Measurements from ENCODE around the gene TCF7L2.

Gene TCF7L2

DNA sequence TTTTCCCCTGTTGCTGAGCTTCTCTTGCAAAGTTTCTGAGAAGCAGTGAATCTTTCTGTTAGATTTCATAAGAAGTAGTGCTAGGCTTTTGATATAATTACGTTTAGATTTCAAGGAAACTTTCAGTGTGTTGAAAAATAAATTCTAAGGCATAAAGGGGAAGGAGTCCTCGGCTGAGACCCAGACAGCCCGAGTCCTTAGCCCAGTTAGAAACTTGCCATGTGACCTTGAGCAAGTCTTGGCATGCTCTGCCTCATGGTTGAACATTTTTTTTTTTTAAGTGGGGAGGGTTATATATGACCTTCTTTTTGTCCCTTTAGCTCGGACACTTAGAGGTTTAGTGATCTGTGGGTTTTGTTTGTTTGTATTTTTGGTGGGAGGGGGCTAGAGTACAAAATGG, 117.5 kb downstream of the TCF7L2 start:
- no peak for DNase-seq (ENCODE audit: low read depth)

DNA sequence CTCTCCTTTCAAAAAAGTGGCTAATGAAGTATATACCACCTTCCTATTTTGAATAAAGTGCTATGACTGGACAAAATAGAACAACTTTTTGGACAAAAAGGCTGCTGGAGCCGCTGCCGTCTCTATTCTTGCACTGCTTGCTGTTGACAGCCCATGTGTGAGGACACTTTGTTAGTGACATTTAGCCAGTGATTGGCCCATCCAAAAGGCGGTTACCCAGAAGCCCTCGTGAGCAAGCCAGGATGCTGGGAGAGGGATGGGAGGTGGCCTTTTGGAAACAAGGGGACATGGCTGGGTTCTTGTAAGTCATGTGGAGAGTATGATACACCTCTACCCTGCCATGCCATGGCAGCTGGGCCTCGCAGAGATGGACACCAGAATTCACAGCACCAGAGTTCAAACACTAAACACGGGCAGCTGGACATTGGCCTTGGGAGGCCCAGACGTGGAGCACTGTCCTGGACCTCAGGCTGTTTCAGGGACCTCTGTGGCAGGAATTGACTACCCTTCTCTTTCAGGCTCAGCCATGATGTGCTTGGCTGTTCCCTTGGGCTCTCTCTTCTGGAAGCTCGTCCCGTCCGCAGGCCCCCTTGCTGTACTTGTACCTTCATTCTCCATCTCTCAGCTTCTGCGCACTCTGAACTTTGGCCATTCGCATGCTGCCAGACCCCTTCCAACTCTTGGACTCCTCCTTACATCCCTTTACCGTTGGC, 118.3 kb downstream of the TCF7L2 start:
- DNase-seq (ENCODE audit: low read depth) = no peak

DNA sequence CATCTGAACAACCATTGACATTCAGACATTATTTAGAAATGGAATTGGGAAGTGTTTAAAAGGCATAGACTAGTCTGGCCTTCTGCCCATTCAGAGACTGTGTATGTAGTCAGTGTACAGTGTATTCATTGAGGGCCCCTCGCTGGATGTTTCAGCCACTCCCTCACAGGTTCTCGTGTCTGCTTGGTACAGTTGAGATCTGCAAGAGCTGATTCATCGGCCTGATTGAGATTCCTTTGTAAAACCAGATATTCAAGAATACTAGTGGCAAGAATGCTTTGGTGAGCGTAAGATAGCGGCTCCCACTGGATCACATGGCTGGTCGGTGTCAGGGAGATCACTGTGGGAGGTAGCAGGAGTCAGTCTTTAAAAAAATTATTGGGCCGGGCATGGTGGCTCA, 119.5 kb downstream of the TCF7L2 start:
- no peak for DNase-seq (ENCODE audit: low read depth)

DNA sequence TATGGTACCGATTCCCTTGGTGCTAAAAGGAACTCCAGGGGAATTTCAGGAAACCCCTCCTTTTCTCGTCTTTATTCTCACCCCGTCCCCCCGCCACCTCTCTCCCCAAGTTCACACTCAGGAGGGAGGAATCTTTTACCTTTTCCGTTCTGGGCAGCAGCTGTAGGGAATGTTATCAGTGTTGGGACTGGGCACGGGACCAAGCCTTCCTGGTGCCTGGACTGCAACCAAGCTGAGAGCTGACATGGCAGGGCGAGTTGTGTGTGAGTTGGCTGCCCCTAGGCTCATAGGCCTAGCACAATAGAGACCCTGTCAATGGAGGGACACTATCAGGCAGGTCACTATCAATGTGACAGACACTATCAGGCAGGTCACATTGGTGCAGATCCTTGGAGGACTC, 121.4 kb downstream of the TCF7L2 start:
- DNase-seq (ENCODE audit: low read depth) = no peak

DNA sequence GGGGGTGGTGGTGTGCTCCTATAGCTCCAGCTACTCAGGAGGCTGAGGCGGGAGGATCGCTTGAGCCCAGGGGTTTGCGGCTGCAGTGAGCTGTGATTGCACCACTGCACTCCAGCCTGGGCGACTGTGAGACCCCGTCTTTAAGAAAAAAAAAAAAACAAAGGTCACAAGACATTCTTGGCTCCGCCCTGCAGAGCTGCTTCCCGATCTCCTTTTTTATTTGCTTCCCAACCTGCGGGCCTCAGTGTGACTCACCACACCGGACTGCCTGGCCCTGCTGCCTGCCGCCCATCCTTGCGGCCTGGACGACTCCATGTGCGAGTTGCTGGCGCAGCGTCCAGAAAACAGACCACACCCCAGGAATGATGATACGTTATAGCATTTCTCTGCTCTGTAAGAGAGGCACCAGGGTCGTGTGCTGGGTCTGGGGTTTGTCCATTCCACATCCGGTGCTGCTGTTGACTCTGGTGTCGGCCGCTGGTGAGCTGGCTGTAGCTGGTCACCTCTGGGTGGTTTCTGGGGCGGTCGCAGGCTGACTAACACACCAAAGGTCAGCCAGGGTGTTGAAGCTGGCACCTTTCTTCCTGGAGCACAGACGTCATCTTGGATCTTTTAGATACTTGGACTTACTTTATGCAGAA, 123.6 kb downstream of the TCF7L2 start:
- DNase-seq (ENCODE audit: low read depth) = no peak

DNA sequence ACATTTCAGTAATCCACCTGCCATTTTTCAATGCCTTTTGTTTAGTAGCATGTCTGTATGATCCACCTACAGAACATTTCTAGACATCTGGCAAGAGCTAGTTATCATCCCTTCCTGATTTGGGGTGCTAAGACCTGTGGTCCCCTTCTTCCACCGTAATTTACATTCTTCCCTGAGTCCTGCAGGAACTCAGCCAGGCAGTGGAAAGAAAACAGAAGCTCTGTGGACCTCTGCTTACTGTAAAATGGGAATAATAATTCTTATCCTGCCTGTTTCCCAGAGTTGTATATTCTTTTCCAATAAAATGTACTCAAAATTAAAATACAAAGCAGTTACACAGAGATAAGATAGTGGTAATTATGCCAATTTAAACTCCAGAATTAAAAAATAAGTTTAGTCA, 126.9 kb downstream of the TCF7L2 start:
- no peak for DNase-seq (ENCODE audit: low read depth)

DNA sequence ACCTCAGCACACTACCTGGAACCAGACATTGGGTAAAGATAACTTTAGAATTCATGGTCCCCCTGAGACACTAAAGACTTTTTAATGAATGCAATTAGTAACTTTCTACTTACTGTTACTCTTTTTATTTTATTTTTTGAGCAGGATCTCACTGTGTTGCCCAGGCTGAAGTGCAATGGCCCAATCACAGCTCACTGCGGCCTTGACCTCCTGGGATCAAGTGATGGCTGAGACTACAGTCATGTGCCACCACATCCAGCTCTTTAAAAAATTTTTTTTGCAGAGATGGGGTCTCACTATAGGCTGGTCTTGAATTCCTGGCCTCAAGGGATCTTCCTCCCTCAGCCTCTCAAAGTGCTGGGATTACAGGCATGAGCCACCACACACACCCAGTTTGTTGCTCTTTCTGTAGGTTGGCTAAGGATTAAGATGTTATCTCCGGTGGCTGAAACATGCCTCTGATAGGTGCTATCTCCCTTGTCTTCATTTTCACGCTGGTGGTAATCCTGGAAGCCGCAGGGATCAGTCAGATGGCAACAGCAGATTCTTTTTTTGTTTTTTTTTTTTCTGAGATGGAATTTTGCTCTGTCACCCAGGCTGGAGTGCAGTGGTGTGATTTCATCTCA, 128.3 kb downstream of the TCF7L2 start:
- DNase-seq (ENCODE audit: low read depth) = no peak

DNA sequence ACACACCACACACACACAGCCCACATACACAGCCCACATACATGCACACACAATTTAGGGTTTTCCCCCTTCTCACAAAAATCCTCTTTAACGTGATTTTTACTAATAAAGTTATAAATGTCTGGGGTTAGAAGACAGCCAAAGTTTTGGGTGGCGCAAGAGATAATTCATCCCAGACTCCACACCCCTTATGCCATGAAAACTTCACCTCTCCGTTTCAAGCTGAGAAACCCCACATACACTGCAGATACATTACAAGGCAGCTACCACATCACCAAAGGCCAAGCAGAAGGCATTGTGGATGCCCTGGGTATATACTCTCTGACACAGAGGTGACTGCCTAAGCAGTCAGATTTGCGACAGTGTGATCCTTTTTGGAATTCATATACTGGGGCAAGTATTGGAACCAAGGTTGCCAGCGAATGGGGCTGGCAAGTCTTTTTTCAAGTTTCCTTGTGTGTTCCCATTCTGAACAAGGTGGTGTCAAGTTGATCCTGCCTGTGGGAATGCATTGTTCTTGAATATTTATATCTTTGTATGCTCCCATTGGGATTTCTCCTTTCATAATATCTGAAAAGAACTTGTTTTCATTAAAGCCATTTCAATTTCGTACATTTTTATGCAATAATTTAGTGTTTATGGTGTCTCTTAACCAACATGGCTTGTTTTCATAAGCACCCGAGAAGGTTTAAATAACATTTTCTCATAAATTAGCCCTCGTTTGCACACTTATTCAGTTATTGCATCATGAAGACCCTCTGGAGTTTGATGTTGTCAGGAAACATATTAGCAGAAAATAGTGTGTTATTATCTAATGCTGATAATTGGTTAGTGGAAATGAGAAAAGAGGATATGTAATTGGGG, 130.2 kb downstream of the TCF7L2 start:
- no peak for DNase-seq (ENCODE audit: low read depth)

DNA sequence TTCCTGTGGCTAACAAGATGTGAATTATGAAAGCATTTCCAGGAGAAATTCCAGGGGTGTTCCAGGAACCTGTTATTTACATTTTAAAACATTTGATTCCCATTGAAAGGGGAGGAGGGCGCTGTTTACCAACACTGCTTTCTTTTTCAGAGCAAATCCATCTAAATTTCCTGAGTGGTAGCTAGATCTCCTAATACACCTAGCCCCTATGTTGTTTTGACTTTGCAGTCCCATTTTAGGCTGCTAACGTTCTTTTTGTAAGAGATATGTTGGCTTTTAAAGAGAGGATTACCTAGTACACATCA, 130.8 kb downstream of the TCF7L2 start:
- DNase-seq (ENCODE audit: low read depth) = no peak

DNA sequence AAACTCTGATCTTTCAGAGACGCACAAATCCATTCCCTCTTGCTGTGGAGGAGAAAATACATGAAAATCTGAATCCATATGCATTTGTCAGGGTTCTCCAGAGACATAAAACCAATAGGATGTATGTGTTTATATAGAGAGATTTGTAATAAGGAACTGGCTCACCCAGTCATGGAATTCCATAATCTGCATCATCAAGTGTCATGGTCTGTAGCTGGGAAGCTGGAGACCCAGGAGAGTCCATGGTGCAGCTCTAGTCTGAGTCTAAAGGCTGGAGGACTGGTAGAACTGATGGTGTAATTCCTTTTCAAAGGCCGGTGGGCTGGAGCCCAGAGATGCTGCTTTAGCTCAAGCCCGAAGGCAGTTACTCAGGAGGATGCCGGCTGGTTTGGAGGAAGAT, 134.0 kb downstream of the TCF7L2 start:
- DNase-seq (ENCODE audit: low read depth) = no peak

DNA sequence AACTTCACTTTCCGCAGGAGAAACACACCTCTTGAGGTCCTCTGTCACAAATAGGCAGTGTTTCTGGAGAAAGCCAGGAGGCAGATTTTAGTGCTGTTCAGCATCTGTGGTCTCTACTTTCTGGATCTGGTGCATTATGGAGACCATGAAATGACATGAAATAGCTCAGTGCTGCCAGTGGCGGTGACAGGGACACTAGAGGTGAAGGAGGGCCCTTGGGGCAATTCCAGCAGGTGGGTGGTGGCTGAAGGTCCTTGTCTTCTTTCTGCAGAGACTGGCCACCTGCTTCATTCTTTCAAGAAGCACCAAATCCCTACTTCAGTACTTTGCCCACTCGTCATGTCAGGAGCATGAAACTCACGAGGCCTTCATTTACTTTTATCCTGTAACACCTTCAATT, 135.7 kb downstream of the TCF7L2 start:
- no peak for DNase-seq (ENCODE audit: low read depth)

DNA sequence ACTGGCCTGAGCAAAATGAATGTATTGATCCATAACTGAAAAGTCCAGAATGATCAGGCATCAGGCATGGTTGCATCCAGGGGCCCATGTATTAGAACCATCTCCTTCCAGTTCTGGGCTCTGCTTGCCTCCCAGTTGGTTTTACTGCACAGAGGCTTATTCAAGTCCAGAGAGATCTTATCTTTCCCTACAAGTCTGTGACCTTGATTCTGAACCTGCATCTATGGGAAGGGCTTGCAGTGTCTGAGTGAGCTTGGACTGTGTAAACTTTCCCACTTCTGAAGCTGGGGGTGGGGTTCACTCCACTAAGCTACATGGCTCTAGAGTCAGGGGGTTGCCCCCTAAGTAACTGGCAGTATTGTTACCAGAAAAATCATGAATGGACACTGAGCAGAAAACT, 136.2 kb downstream of the TCF7L2 start:
- DNase-seq (ENCODE audit: low read depth) = no peak

DNA sequence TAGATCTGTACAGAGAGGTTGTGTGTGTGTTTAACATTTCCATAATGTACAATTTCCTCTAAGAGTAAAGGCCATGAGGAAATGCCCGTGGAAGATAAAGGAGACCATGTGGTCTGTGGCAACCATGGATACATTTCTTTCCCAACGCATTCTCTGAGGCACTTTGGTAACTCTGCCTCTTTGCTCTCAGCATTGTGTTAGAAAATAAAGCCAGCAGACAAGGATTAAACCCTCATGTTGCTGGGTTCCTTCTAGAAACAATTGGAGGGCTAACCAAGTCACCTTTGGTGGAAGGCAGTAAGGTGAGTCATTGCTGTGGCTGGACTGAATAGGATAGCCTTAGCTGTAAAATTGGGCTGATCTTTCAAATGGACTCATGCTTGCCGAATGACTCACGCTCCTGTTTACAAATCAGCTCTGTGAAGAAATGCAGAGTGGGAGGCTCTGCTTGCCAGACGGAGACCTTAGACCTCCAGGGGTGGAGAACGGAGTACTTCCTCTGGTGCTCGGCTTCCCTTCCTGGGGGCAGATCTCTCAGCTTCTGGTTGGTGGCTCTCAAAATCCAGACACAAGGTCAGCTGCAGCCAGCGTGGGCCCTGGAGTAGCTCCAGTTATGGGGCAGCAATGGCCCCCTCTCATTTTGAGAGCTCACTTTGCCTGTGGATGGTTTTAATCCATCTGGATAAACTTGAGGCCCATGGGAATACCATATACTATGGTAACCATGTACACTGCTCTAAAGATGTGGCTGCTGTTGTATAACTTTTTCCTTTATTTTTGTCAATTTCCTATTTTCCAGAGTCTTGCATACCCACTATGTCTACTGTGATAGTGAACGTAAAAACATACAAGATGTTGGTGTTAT, 137.3 kb downstream of the TCF7L2 start:
- DNase-seq (ENCODE audit: low read depth) = no peak

DNA sequence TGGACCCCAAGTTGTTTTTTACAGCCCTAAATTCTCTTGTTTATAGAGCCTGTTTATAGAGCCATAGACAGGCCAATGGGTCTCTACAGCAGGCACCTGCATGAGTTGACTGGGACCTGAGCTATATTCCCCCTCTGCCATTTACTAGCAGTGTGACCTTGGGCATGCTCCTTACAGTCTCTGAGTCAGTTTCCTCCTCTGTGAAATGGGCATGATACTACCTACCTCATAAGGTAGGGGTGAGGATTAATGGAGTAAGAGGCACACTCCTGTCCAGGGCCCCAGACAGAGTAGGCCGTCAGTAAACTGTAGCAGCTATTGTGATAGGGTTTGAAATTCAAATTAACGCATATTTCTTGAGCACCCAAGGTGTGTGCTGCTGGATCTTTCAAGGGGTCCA, 138.1 kb downstream of the TCF7L2 start:
- DNase-seq (ENCODE audit: low read depth) = no peak

DNA sequence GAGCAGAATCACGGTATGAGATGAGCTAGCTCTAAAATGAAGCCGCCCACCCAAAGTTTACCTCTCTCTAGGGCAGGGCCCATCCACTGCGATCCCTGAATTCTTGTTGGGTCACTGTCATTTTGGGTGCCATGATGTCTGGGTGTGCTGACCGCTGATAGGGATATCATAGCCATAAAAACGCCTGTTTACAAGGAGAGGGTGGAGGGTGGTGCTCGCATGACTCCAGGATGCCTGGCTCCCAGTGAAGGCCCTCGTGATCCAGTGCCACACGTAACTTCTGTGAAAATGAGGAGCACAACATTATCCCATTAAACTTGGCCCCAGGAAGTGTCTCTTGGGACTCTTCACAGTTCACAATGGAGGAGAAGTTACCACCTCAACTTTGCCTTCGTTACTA, 139.5 kb downstream of the TCF7L2 start:
- DNase-seq (ENCODE audit: low read depth) = no peak

DNA sequence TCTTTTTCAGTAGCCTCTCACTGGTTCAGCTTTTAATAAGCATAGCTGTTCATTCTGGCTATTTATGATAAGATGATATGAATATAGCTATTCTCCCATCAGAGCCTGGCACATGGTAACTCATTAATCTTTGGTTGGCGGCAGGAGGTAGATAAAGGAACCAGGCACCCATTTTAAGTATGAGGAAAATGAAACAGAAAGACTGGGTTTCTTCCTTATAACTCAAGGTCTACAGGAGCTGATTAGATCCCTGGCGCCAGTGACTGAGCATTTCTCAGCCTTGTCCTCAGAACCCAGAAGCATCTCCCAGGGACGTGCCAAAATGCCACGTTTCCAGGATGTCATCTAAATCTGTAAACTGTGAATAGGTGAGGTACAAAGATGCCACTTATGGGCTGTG, 141.9 kb downstream of the TCF7L2 start:
- no peak for DNase-seq (ENCODE audit: low read depth)

DNA sequence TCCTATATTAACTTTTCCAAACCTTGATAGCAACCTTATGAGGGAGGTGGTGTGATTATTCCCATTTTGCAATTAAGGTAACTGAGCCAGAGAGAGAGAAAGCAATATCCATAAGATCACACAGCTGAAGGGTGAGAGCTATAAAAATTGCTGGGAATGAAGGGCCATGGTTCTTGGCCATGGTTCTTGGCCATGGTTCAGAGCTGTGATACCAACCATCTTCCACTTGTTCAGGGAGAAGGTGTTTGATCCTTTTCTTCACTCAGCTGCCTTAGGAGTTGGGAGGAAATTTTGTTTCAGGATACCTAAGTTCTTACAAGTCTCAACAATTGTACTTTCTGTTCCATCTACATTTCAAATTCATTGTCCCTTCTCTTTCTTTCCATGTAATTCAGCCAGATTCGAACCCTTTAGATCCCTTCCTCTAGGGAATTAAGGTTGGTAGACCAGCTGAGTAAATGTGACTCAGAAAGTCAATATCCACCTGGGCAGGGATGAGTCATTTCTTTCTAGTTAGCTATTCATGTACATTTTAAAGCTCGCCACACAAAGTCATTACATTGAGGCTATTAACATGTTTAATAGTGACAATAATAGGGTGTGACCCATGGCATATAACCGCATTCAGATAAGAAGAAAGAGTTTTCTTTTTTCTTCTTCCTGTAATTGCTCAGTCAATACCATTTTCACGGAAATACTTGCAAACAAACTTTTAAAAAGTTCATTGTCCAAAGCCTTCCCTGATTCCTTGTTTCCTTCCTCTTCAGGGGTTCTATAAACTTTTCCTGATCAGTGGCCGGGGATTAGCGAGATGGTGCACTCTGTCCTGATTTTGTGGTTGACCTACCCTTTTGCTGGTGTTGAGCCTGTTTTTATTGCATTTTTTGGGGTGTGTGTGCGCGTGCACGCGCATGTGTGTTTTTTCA, 143.4 kb downstream of the TCF7L2 start:
- DNase-seq (ENCODE audit: low read depth) = no peak

DNA sequence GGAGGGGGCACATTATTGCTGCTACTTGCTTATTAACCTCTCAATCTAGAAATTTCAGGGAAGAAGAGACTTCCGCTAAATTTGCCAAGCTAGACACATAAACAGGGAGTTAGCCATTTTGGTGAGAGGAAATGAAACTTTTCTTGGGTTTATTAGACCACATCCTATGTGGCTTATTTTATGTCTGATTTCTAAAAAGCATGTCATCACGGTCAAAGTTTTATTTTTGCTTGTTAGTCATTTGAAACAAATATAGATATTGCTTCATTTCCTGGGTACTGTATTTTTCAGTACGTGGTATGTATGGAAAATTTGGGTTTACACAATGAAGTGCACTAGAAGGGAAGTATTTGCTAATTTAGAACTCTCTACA, 144.1 kb downstream of the TCF7L2 start:
- no peak for DNase-seq (ENCODE audit: low read depth)

DNA sequence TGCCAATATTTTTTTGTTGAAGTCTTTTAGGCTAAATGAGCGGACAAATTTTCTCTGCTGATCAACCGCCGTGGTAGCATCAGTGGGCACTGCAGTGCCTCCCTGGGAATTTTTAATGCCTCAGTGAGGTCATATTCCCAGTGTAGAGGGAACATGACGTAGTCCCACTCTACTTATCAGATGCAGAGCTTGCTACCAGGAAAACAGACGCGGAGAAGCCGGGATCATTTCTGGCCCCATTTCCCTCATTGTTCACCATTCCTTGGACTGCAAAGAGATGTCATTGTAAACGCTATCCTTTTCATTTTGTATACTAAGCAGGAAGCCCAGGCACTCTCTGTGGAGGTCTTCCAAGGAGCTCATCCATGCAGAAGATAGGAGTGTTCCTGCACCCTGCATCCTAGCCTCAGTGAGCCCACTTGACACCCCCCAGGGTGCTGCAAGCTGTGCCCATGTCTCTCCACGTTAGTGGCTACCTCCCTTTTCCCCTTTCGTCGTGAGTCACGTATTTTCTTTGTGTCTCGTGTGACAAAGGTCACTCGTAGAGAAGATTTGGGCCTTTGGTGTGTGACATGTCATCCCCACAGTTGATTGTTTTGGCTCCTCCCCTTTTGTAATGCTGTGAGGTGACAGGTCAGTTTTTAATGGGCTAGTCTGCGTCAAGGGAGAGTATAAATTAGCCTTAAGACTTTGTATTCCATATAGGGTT, 145.5 kb downstream of the TCF7L2 start:
- DNase-seq (ENCODE audit: low read depth) = no peak

Data from CMK (cell line).